GM18951 (cell line): Measurements from ENCODE around the gene TCF20.

Experiments
- POLR2A ChIP-seq: IDR thresholded peaks from 4 replicates; pipeline ENCODE4 v1.6.1; 2011; ENCODE audit warnings: mild to moderate bottlenecking; ENCODE audit not compliant: insufficient read length, insufficient read depth; ENCODE audit errors: extremely low read depth
- in situ Hi-C: fragments of 300-500 bp; cut with MboI; formaldehyde crosslinking; loops from one replicate; pipeline ENCODE4 v1.12.0; 2022; ENCODE audit warnings: low sequenced_read_pairs, mixed read lengths, inconsistent platforms; ENCODE audit not compliant: unreplicated experiment

The TCF20 gene

DNA sequence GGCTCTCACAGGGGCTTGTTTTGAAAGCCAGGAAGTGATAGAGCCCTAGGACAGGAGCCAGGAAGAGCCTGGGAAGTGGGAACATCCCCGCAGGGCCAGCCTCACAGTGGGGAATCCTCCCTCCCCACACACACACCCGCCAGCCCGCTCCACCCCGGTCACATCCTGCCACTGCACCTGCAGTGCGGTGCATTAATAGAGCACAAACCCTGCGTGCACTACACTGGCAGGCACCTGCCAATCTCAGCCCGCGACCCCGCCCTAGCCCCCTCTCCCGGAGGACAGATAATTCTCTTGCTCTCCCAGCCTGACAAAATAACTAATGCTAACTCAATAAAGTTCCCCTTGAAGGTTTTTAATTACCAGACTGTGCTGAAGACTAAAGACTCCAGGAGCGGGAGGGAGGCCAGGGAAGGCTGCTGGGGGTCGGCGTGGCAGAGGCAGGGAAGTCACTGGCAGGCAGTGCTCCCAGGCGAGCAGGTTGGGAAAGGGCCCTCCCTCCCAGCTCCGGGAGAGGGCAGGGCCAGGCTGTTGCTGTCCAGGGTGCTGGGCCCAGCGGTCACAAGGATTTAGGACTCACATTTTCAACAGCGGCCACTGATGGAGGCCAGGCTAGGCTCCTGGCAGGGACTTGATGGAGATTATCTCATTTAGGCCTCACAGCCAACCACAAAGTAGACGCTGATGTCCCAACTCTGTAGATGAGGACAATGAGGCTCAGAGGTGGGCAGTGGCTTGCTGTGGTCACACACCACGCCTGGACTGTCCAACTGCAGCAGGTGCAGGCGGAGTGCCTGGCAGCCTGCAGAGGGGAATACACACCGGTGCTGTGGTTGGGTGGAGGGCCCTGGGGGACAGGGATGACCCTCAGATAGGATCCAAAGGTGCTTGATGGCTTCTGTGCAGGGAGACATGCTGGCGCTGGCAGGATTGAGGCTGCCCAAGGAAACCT lies 23.9 kb upstream of the TCF20 start:
- TF ChIP-seq POLR2A, result no peak
- in situ Hi-C loops, result no loop called here

DNA sequence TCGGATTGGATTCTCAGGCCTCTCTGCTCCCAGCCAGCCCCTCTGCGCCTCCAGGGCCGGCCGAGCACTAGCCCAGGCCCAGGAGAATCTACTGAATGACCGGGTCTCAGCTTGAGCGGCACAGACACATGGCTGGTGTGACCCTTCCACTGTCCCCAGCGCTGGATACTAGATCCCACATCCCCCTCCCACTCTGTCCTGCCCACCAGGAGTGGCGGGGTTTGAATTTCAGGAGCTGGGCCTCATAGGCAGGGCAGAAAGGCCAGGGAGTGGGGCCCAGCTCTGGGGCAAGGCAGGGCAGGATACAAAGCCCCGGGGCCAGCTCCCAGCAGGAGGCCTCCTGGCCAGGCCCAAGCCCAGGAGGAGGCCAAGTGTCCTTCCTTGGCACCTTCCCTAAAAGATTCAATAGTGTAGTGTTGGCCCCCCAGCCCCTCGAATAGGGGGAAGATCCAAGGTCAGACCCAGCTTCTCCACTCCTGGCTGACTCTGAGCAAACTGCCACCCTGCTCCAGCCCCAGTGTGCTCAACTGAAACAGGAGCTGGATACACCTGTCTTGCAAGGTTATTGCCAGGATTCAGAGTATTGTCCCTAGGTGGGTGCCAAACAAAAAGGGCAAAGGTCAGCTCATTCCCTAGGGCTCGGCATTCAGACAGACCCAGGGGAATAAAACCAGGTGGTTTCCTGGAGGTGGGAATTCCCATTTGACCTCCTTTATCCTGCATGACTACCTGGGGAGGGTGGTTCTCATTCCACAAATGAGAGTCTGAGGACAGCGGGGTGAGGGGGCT lies 22.5 kb upstream of the TCF20 start:
- in situ Hi-C loops, result no loop called here
- TF ChIP-seq POLR2A, result no peak

DNA sequence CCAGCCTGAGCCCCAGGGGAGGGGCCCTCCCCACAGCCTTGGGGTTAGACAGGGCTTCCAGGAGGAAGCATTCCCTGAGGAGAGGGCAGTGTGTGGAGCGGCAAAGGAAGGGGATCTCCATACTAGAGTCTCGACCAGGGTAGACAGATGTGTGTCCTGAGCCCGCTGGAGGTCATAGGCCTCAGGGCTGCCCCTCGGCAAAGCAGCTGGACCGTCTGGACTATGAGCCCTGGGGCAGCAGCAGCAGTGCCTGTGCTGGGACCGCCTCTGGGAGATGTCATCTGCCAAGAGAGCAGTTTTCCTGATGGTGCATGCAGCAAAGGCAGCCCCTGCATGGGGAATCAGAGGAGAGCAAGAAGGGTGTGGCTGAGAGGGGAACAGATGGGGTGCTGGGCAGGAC lies 20.8 kb upstream of the TCF20 start:
- TF ChIP-seq POLR2A, result no peak
- in situ Hi-C loops, result no loop called here

DNA sequence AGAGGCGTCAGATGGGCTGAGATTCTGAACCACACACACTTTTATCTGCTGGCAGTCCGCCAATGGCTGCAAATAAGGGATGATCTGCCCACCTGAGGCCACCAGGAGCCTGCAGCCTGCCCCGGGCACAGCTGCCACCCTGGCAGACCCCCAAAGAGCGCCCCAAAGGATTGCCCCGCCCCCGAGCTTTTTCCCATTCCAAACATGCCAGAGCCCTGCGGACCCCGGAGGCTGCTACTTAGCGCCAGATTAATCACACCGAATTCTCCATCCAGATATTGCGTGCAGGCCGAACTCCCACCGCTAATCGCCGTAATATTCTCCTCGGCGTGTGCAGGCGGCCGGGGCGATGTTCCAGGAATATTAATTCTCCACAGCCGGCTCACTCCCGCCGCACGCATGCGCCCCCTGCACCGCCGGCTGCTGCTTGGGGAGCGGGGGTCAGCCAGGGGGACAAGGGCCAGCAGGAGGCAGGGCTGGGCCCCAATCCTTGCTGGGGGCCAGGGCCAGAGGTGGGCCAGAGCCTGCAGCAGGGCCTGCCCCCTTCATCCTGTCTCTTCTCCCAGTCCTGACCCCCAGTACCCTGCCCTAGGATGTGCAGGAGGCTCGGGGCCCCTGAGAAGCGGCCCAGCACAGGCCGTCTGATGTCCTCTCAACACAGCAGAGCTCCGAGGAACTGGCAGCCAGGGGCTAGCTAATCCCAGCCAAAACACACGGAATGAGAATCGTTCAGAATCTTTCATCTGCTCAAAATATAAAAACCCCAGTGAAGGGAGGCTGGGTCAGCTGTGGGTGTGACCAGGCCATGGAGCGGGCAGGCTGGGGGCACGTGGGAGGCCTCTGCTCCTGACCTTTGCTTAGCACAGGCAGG lies 19.5 kb upstream of the TCF20 start:
- TF ChIP-seq POLR2A, result no peak
- in situ Hi-C loops, result no loop called here

DNA sequence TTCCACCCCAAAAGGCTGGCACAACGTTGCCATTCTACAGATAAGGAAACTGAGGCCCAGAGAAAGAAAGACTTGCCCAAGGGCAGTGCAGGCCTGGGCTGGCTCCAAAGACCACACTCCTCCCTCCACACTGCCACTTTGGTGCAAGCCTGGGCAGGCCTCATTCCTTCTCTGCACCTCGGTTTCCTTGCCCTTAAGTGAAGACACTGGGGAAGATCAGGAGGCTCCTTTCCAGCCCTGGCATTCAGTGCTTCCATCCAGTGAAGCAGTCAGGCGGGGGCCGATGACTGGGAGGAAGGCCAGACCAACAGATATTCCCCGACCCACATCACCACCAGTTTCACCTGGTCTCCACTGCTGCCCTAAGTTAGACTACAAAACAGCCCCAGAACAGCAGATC lies 18.3 kb upstream of the TCF20 start:
- no peak for TF ChIP-seq POLR2A
- in situ Hi-C loops, result no loop called here

DNA sequence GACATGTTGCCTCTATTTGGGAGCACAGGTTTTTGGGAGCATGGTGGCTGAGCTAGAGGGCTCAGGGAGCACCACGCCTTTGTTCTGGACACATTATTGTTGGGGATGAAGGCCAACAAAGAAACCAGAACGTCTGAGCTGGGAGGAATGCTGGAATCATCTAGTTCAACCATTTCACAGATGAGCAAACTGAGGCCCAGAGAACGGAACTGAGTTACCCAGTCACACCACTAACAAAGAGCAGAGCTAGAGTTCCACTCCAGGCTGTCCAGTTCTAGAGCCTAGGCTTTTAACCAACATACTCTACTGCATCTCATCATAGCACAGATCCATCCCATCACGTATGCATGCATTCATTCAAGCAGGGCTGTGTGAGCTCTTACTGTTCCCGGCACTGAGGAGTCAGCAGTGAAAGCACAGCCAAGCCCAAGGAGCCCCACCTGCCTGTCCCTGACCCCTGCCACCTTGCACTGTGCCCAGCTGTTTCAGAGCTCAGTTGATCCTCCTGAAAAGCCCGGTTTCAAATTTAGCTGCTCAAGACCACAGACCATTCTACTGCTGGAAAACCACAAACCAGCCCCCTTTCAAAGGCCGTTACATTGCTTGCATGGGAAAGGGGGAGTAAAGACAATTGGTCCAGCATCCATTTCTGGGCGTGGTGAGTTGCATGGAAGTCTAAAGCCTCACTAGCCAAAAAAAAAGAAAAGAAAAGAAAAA lies 16.9 kb upstream of the TCF20 start:
- no peak for TF ChIP-seq POLR2A
- in situ Hi-C loops, result no loop called here

DNA sequence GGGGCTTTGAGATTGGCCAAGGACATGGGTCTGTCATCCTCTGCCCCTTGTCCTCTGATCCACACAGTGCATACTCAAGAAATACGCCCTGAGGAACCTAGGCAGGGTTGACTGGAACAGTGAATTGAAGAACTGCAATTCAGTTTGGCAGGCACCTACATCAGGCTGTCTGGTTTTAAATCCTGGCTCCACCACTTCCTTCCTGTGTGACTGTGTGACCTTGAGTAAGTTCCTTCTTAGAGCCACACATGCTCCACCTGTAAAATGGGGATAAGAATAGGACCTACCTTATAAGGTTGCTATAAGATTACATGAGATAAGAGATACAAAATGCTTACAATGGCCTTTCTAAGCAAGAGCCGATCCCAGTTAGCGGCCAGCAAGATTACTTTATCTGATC lies 15.8 kb upstream of the TCF20 start:
- in situ Hi-C loops, result no loop called here

DNA sequence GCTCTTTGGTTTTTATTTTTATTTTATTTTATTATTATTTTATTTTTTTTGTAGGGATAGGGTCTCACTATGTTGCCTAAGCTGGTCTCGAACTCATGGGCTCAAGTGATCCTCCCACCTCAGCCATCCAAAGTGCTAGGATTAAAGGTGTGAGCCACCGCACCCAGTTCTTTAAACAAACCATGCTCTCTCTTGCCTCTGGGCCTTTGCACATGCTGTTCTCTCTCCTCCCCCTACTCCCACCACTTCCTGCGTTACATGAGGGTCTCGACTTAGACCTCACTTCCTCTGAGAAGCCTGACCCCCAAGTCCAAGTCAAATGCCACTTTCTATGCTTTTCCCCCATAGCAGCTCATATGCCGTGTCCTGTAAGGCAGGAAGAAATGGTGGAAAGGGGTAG lies 15.2 kb upstream of the TCF20 start:
- in situ Hi-C loops, result no loop called here
- TF ChIP-seq POLR2A, result no peak

More for the DNA sequence above, 15.8 kb upstream of the TCF20 start:
- TF ChIP-seq POLR2A, result no peak

DNA sequence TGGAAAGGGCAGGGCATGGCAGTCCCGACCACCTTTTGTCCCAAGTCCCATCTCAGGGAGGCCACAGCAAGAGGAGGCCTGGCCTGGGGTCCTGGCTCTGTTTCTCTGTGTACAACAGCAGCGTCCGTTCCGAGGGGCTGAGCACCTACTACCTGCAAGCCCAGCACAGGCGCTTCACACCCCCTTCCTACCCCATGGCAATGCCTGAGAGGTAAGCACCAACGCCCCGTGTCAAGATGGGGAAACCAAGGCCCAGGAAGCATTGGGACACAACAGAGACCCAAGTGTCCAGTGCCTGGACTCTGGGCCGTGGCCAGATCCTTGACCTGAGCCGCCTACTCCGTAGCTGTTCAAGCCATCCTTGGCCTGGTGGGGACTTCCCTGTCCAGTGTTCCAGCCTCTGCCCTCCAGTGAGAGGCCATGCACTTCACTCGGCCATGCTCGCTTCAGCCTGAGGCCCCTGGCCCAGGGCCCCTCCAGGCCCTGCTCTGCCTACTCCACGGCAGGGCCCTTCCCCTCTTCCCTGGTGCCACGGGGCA lies 14.3 kb upstream of the TCF20 start:
- in situ Hi-C loops, result no loop called here
- TF ChIP-seq POLR2A, result no peak

DNA sequence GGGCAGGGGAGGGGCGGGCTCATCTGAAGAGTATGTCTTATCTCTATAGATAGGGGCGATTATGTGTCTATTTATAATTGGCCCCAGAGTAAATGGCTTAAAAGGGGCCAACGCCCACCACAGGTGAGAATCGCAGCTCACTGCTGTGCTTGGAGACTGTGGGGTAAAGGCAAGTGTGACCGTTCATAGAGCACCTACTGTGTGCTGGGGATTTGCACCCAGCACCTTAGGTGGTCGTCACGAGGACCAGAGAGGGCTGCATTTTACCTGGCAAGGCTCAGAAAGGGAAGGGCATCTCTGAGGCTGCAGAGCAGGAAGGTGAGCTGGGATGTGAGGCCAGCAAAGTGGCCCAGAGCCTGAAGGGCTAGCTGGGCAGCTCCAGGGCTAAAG lies 13.7 kb upstream of the TCF20 start:
- no peak for TF ChIP-seq POLR2A
- in situ Hi-C loops, result no loop called here

DNA sequence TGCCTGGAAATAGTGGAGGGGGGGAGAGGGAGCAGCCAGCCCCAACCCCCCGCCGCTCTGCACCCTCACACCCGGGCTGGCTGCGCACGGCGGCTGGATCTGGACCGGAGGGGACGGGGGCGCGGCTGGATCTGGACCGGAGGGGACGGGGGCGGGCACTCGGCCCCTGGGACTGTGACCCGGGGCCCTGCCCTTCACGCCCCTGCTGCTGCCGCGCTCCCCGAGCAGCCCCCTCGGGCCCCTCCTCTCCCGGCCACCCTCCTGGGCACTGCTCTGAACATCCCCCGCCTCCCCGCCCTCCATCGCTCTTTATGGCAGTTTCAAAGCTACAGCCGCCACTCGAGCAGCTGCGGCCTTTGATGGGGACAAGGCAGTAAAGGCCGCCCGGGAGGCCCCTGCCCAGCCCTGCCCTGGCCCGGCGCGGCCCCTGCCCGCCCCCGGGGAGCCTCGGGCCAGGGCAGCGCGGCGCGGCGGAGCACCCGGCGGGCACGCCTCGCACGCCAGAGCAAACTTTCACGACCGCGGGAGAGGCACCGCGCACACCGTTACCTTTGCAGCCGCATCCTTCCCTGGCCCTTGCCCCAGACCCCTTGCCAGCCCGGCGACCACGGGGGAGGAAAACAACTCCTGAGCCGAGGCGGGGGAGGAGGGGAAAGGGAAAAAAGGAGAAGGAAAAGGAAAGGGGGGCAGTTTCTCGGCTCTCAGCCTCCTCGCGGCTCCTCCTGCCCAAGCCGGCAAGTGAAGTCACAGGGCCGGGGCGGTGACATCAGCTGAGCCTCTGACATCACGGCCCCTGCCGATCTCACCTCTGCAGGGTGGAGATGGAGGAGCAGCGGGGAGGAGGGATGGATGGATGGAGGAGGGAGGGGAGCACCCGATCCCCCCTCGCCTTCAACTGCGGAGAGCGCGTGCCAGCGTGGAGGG lies 13.1 kb upstream of the TCF20 start:
- TF ChIP-seq POLR2A, result no peak
- in situ Hi-C loops, result no loop called here

DNA sequence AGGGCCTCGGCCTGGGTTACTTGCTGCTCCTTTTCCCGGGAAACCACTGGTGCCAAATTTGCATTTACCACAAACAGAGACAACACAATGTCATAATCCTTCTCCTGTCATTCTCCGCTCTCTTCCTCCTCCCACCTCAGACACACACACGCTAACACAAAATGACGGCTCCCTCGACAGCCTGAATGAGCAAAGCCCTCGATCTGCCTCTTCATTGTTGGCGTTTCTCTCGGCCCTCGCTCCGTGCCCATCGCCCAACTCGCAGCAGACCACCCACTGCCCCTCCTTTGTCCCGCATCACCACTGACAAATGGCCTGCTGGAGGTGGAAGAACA lies 12.5 kb upstream of the TCF20 start:
- in situ Hi-C loops, result no loop called here
- no peak for TF ChIP-seq POLR2A
